ENCODE data around the gene ITPKC. TPM values are rescaled to one million over a fixed set of nuclear protein-coding genes. Genes with fewer than 3 reads are reported as not detected.

ITPKC gene
- total RNA-seq, 2 donors from 2014 or later, result 8.3 to 9.4 TPM

GRCh38 chr19:40703029-40703755 lies 13.7 kb upstream of the ITPKC start:
- no peak for DNase-seq (ENCODE audit: low spot score in 2 of 2)
- H3K27ac Mint-ChIP-seq, result no peak overlapping the region
- H3K9me3 Mint-ChIP-seq, result no peaks in the 10 kb centered on the region
- peaks cover 6 to 7% of the 10 kb centered on the region in 2 donors for H3K36me3 Mint-ChIP-seq
- ATAC-seq, result no peak

GRCh38 chr19:40704491-40705361 lies 12.2 kb upstream of the ITPKC start:
- peak overlapping the region; percentile 46 to 79 for H3K27ac Mint-ChIP-seq
- ATAC-seq, result no peak

GRCh38 chr19:40705362-40705651 lies 11.6 kb upstream of the ITPKC start:
- Mint-ChIP-seq H3K27ac (peak overlapping the region in 1 of 2 donors; percentile 79), H3K36me3 (peaks cover 7 to 12% of the 10 kb centered on the region in 2 donors), H3K9me3 (no peaks in the 10 kb centered on the region)
- DNase-seq (ENCODE audit: low spot score in 2 of 2), result no peak
- no peak for ATAC-seq

More at GRCh38 chr19:40704491-40705361, 12.2 kb upstream of the ITPKC start:
- Mint-ChIP-seq H3K36me3 (peaks cover 6 to 12% of the 10 kb centered on the region in 2 donors), H3K9me3 (no peaks in the 10 kb centered on the region)
- DNase-seq (ENCODE audit: low spot score in 2 of 2), result no peak

- no peak for DNase-seq (ENCODE audit: low spot score in 2 of 2)
- ATAC-seq, result no peak
- Mint-ChIP-seq H3K36me3 (peaks cover 12% of the 10 kb centered on the region in 2 donors), H3K27ac (no peak overlapping the region), H3K9me3 (no peaks in the 10 kb centered on the region)
Observed at GRCh38 chr19:40705950-40706619, 10.8 kb upstream of the ITPKC start.

- H3K9me3 Mint-ChIP-seq, result no peaks in the 10 kb centered on the region
- no peak for DNase-seq (ENCODE audit: low spot score in 2 of 2)
- no peak for ATAC-seq
- peaks cover 12 to 18% of the 10 kb centered on the region in 2 donors for H3K36me3 Mint-ChIP-seq
- H3K27ac Mint-ChIP-seq, result peak overlapping the region in 1 of 2 donors; percentile 9
Observed at GRCh38 chr19:40707615-40708014, 9.3 kb upstream of the ITPKC start.

GRCh38 chr19:40709817-40710216 lies 7.1 kb upstream of the ITPKC start:
- Mint-ChIP-seq H3K9me3 (no peaks in the 10 kb centered on the region), H3K27ac (no peak overlapping the region), H3K36me3 (peaks cover 7 to 16% of the 10 kb centered on the region in 2 donors)
- ATAC-seq (no peak), DNase-seq (ENCODE audit: low spot score in 2 of 2) (no peak)

- Mint-ChIP-seq H3K27ac (peak overlapping the region in 1 of 2 donors; percentile 96), H3K36me3 (peaks cover 8 to 18% of the 10 kb centered on the region in 2 donors), H3K9me3 (no peaks in the 10 kb centered on the region)
- ATAC-seq (no peak), DNase-seq (ENCODE audit: low spot score in 2 of 2) (no peak)
Observed at GRCh38 chr19:40713939-40714338, 3.0 kb upstream of the ITPKC start.

- Mint-ChIP-seq H3K36me3 (peaks cover 5 to 18% of the 10 kb centered on the region in 2 donors), H3K27ac (peak overlapping the region; percentile 96 to 98), H3K9me3 (no peaks in the 10 kb centered on the region)
- DNase-seq (ENCODE audit: low spot score in 2 of 2) (peak; percentile 92 to 94), ATAC-seq (peak; percentile 65 to 72)
Observed at GRCh38 chr19:40714441-40715299, 2.2 kb upstream of the ITPKC start.

GRCh38 chr19:40716031-40716481 lies 856 bp upstream of the ITPKC start:
- H3K36me3 Mint-ChIP-seq, result peaks cover 5 to 19% of the 10 kb centered on the region in 2 donors
- no peaks in the 10 kb centered on the region for H3K9me3 Mint-ChIP-seq
- peak overlapping the region; percentile 96 to 98 for H3K27ac Mint-ChIP-seq
- DNase-seq (ENCODE audit: low spot score in 2 of 2) (peak; percentile 67 to 79), ATAC-seq (peak; percentile 42 to 47)

GRCh38 chr19:40717325-40717879 lies 490 bp downstream of the ITPKC start:
- no peaks in the 10 kb centered on the region for H3K9me3 Mint-ChIP-seq
- DNase-seq (ENCODE audit: low spot score in 2 of 2) (no peak), ATAC-seq (no peak)
- H3K27ac Mint-ChIP-seq, result peak overlapping the region; percentile 36 to 96
- H3K36me3 Mint-ChIP-seq, result peaks cover 5 to 17% of the 10 kb centered on the region in 2 donors

GRCh38 chr19:40717880-40718773 lies 1.2 kb downstream of the ITPKC start:
- H3K27ac Mint-ChIP-seq, result peak overlapping the region; percentile 67 to 83
- peaks cover 5 to 22% of the 10 kb centered on the region in 2 donors for H3K36me3 Mint-ChIP-seq
- H3K9me3 Mint-ChIP-seq, result no peaks in the 10 kb centered on the region
- DNase-seq (ENCODE audit: low spot score in 2 of 2) (no peak), ATAC-seq (no peak)

GRCh38 chr19:40718774-40719391 lies 2.0 kb downstream of the ITPKC start:
- ATAC-seq, result no peak
- no peak for DNase-seq (ENCODE audit: low spot score in 2 of 2)
- Mint-ChIP-seq H3K36me3 (peaks cover 9 to 30% of the 10 kb centered on the region in 2 donors), H3K27ac (peak overlapping the region; percentile 67 to 83), H3K9me3 (no peaks in the 10 kb centered on the region)

GRCh38 chr19:40719414-40719894 lies 2.5 kb downstream of the ITPKC start:
- H3K36me3 Mint-ChIP-seq, result peaks cover 10 to 35% of the 10 kb centered on the region in 2 donors
- no peak for DNase-seq (ENCODE audit: low spot score in 2 of 2)
- no peak for ATAC-seq
- no peaks in the 10 kb centered on the region for H3K9me3 Mint-ChIP-seq
- H3K27ac Mint-ChIP-seq, result peak overlapping the region in 1 of 2 donors; percentile 44

GRCh38 chr19:40721140-40721486 lies 4.2 kb downstream of the ITPKC start:
- DNase-seq (ENCODE audit: low spot score in 2 of 2) (no peak), ATAC-seq (no peak)
- Mint-ChIP-seq H3K9me3 (no peaks in the 10 kb centered on the region), H3K36me3 (peaks cover 9 to 41% of the 10 kb centered on the region in 2 donors), H3K27ac (peak overlapping the region in 1 of 2 donors; percentile 35)
